ENCODE data around the gene MAOB.

The MAOB gene

DNA sequence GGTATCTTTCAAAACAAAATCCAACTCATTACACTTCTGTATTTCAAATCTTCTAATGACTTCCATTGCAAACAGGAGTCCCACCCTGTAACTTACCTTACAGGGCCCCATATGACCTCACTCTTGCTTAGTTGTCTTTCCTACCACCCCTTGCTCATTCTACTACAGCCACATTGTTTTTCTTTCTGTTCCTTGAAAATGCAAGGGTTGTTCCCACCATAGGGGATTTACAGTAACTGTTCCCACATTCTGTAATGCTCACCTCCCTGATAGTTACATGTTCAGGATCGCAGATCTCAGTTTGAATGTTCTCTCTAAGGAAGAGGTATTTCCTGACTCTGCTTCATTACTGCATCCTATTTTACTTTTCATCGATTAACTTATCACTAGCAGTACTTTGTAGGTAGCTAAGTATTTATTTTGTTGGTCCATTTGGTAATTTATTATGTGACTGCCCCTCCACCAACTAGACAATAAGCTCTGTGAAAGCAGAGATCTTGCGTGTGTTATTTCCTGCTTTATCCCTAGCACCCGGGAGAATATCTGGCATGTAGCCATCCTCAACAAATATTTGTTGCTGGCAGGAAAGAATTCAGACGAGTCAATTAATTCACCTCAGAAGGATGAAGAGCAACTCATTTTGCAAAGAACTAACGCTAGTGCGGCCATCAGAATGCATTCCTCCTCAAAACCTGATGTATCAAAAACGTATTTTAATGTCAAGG is 21.4 kb downstream of the MAOB start:
- DNase-seq (ENCODE audit: low spot score), result peak; percentile 36

DNA sequence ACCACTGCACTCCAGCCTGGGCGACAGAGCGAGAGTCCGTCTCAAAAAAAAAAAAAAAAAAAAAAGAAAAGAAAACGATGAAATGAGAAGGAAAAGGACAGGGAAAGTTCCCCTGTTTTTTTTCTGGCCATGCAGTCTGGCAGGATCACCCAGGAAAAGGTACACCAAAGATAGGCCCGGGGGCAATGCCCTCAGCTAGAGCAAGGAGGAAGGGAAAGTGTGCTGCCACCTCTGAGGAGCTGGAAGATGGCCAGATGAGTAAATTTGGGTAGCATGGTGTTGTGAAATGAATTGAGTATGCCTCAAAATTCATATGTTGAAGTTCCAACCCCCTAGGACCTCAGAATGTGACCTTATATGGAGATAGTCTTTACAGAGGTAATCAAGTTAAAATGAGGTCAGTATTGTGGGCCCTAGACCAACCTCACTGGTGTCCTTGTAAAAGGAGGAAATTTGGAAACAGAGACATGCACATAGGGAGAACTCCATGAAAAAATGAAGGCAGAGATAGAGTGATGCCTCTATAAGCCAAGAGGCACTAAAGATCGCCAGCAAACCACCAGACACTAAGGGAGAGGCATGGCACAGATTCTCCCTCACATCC is 28.9 kb downstream of the MAOB start:
- no peak for DNase-seq (ENCODE audit: low spot score)

DNA sequence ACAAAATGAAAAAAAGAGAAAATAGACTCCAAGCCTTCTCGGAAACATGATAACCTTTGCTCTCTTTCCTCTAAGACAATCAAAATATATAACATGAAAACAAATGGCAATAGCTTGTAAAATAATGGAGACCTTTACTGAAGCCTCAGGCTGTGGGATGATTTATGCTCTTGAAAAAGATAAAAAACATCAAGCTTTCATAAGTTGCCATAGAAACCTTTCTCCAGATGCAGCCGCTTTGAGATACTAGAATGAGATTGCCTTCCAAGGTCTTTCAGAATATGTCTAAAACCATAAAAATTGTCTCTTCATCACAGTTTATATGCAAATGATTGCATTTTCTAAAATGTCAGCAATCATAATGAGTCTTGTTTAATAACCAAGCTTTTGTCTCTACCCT is 31.6 kb downstream of the MAOB start:
- no peak for DNase-seq (ENCODE audit: low spot score)

DNA sequence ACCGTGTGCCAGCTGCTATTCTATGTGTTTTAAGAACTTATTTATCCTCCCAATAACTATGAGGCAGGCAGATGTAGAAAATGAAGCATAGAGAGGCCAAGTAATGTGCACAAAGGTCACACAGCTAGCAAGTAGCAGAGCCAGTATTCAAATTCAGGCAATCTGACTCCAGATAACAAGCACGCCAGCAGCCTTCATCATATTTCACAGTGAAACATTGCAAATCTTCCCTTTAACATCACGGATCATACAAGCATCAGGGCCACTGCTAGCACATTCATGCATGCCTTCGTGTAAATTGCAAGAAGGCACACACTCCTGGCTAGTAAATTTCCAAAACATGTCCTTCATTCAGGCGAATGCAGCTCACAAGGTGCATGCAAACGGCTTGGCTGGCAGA is 33.1 kb downstream of the MAOB start:
- no peak for DNase-seq (ENCODE audit: low spot score)

DNA sequence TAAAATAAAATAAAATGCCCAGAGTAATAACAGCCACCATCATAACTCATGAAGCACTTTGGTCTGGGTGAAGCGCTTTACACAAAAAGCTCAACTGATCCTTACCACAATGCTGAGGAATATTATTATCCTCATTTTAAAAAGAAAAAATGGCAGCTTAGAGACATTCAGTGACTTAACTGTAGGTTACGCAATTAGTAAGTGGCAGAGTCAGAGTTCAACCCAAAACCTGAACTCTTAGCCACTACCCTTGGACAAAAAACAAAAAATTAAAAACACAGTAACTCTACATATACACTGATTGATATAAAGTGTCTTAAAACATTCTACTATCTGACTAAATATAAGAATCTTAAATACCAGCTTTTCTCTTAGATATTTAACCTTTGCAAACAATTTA is 34.9 kb downstream of the MAOB start:
- no peak for DNase-seq (ENCODE audit: low spot score)

DNA sequence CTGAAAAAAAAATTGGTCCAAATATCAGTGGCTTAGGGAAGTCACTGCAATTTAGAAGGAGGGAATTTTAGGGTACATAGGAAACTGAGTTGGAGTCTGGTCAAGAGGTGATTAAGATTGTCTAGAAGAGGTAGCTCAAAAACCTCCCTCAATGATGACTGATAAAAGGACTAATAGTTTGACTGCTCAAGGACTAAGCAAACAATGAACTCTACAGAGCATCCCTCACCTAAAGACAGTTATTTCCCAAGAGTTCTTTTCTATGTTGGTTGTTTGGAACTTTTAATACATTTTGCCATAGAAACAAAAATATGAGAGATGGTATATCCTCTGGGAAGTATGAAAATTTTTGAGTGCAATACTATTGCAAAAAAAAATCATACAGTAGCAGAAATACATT is 35.7 kb downstream of the MAOB start:
- DNase-seq (ENCODE audit: low spot score), result no peak

DNA sequence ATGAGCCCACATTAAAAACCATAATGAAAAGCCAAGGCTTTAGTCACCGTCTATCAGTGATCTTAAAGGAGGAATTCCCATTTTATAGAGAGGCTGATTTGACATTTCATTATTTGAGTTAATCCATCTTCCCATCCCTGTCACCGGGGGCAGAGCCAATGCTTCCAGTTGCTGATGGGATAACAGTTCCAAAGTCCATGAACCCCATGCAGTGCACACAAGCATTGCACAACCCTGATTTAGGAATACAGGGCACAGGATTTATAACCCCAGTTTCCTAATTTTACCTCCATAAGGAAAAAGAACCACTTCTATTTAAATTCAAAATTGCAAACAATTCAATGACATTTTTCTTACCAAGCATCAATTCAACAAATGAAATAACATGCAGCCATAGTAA is 36.5 kb downstream of the MAOB start:
- no peak for DNase-seq (ENCODE audit: low spot score)

DNA sequence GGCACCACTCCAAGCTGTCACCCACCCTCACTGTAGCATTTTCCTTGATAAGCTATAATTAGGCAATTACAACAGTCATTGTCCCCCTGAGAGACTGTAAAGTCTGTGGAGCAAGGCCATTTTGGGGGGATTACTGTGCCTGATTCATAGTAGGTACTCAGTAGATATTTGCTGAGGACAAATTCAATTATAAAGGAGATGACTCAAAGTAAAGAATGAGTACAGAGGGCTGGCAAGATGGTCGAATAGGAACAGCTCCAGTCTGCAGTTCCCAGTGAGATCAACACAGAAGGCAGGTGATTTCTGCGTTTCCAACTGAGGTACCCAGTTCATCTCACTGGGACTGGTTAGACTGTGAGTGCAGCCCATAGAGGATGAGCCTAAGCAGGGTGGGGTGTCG is 42.0 kb downstream of the MAOB start:
- DNase-seq (ENCODE audit: low spot score), result no peak

DNA sequence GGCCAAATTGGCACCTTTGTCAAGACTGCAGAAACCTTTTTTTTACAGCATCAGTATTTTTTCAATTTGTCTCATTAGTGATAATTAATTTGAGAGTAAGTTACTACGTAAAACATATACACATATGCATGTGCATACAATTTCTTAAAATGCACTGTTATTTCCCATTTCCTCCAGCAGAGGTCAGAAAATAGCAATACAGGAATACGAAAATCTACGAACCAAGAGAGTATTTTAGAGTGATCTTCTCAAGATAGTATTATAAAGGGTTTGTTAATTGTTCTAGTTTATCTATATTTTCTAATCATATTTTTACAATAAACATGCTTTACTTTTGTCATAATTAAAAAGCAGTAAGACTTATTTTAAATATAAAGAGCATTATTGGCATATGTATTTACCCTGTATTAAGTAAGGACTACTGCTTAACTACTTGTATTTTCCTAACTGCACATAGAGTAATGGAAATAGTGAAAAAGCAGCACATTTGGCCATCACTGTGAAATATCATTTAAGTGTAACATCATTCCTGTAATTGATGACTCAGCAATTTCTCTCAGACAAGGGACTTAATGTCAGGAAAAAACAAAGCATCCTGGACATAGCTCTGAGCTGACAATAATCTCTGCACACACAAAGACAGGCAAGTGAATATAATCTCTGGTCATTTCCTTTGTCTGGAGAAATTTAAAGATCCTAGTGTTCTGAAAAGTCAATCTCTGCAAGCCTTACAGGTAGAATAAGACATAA is 45.6 kb downstream of the MAOB start:
- peak; percentile 48 for DNase-seq (ENCODE audit: low spot score)

DNA sequence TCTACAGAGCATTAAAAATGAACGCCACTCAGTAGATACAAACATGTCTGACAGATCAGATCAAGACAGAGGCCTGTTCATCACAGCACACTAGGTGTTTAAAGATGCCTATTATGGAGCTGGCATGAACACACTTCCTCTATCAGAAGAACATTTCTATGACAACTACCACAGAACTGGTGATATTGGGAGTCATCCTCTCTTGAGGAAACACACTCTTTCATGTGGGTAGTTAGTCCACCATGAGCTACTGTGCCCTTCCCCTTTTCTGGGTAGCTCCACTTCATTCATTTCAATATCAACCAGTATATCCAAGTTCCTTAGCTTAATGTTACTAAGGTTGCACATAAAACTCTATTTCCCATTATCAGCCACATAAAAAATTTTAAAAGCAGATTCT is 46.7 kb downstream of the MAOB start:
- no peak for DNase-seq (ENCODE audit: low spot score)

DNA sequence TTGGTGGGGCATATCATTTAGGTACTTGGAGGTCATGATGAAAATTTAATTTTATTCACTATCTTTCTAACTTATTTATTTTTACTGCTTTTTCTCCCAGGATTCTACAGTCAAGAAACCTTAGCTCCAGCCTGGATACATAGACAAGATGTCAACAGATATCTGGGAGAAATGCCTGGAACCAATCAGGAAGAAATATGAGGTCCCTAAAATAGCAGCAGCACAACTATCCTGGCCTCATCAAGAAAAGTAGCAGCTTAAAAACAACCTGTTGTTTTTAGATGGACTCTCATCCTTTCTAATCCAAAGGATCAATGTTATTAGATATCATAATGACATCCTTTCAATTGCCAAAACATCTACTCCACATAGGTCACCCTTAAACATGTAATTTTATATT is 54.5 kb downstream of the MAOB start:
- no peak for DNase-seq (ENCODE audit: low spot score)

DNA sequence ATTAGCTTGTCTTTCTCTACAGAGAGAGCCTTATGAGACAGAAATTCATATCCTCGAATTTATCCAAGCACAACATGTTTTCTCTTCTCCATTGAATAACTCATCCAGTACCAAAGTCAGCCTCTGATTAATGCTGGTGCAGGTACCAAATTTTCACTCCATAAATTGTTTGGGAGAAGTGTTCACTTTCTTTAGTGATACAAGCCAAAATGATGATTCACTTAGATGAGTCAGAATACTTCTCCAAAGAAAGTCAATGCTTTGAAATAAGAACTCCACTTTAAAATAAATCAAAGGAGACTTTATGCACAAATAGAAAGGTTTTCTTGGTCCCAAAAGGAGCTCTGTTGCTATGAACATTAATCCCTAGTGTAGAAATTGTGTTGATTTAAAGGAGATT is 60.2 kb downstream of the MAOB start:
- no peak for DNase-seq (ENCODE audit: low spot score)

DNA sequence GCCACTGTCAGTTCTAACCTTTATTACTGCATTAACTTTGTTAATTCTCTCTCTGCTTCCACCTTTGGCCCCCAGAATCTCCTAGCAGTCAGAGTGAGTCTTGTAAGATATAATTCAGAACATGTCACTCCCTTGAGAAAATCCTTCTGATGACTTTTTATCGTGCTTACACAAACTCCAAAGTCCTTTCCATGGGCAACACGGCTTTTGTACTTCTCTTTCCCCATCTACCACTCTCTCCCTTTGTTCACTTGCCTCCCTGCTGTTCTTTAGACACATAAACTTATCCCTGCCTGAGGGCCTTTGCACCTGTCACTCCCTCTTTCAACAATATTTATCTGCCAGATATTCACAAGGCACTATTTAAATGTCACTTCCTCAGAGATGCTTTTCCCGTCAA is 64.8 kb downstream of the MAOB start:
- no peak for DNase-seq (ENCODE audit: low spot score)

DNA sequence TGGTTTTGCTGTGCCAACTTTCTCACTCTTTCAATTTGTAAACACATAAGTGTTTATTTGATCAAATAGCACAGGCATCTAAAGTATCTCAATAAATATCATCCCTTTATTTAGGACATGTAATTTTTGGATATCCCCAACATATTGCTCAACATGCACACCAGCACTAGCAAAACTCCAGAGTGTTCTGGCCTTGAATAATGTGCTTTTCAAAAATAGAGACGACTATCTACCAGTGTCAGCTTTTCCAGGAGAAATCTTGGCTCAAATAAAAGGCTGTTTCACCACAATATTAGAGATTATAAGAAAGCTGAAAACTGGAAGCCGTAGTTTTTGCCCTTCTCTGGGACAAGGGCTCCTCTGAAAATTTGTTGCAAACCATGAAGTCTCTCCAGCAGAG is 67.0 kb downstream of the MAOB start:
- DNase-seq (ENCODE audit: low spot score), result no peak

DNA sequence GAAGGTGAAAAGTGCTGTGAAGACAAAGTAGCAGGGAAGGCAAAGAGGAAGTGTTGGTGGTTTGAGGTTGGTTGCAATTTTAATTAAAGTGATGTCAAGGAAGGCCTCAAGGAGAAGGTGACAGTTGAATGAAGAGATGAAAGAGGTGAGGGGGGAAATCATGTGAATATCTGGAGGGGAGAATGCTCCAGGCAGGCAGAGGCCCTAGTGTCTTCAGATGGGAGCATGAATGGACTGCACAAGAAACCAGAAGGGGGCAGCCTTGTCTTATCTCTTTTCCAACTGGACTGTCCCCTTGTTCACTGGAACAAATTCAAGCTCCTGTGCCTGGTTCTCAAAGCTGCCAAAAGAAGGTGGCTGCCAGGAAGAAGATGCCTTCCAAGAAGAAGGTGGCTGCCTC is 68.4 kb downstream of the MAOB start:
- no peak for DNase-seq (ENCODE audit: low spot score)

DNA sequence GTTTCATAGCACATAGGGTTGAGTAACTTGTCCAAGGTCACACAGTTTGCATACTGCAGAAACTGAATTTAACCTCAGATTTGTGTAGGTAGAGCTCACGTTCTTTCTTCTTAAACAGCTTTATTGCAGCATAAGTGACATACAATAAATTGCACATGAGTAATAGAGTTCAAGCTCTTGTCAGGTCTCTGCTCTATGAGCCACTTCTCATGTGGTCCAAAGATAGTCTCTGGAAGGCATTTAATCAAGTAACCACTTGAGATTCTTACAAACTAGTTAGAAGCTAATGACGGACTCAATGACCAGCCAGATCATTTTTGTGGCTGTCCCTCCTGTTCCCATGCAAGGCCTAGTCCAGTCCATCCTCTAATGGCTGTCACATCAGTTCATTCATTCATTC is 68.9 kb downstream of the MAOB start:
- DNase-seq (ENCODE audit: low spot score), result no peak

DNA sequence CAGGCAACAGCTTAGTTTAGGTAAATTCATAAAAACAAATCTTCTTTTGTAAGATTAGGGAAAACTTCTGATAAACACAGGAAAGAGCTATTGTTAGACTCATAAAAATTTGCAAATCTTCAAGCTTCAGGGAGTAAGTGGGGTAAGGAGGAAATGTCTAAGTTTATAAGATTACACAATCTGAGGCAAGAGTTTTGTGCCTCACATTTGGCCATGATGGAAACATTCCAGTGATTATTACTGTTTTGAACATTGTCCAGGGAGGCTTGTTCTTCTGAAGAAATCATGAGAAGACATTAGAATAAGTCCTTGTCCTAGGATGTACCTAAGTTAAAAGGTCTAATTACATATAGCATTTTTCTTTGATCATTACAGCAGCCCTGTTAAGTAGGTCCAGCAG is 72.8 kb downstream of the MAOB start:
- no peak for DNase-seq (ENCODE audit: low spot score)

DNA sequence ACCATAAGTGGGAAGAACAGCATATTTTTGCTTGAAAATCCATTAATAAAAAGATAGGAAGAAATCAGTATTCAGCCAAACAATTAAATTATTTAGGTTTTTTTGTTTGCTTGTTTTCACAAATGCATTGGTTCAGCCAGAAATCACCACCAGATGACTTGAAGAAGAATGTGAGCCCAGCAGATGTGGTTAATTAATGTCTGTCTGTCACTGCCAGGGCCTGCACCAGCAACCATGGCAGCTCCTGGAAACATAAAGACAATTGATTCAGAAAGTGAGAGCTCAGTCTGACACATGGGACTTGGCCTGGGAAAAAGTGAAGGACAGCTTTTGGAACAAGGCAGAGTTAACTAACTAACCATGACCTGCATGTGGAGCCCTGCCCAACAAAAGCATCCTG is 74.0 kb downstream of the MAOB start:
- DNase-seq (ENCODE audit: low spot score), result no peak

DNA sequence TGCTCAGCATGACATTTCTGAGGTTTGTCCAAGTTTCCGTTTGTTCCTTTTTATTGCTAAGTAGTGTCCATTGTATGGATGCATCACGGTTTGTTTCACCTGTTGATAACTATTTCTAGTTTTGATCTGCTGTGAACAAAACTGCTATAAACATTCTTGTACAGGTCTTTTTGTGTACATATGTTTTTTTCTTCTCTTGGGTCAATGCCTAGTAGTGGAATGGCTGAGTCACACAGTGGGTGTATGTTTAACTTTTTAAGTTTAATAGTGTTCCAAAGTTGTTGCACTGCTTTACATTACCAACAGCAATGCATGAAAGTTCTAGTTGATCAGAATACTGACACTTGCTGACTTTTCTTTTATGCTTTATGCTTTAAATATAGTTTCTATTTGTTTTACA is 76.7 kb downstream of the MAOB start:
- DNase-seq (ENCODE audit: low spot score), result no peak

DNA sequence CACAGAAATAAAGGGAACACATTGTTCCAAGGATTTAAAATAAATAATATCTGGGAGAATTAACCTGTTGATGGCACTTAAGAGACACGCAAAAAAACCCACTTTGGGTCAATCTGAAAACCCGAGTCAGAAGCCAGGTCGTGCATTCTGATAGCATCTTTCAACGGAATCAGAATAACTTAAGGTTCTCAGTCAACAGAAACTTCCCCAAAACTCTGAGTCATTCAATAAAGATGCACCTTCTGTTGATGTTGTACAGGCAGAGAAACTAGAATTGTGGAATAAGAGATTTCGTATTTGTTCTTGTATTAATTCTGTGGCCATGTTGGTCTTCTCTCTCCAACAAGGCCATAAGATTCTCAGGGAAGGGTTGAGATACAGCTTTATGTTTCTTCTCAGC is 78.2 kb downstream of the MAOB start:
- DNase-seq (ENCODE audit: low spot score), result no peak

DNA sequence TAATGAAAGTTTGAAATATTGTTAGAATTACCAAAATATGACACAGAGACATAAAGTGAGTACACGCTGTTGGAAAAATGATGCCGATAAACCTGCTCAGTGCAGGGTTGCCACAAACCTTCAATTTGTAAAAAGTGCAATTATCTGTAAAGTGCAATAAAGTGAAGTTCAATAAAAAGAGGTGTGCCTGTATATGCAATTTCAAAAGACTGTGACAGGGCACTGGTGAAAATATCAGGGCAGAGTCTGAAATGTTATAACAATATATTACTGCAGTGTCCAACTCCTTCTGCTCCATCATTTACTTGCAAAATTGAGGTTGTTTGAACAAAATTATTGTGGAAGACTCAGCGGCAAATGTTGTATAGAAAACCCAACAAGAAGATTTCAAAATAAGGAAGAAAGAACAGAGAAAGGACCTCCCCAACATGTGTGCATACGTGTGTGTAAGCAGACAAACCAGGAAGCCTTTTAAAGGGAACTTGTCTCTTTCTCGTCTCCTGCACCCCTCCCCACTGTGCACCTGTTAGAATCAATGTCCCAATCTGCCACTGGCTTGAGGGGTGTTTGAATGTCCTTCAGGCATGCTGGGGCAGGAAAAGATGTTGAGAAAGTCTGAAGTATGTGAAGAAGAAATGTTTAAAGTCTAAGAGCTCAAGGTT is 96.2 kb downstream of the MAOB start:
- no peak for DNase-seq (ENCODE audit: low spot score)

DNA sequence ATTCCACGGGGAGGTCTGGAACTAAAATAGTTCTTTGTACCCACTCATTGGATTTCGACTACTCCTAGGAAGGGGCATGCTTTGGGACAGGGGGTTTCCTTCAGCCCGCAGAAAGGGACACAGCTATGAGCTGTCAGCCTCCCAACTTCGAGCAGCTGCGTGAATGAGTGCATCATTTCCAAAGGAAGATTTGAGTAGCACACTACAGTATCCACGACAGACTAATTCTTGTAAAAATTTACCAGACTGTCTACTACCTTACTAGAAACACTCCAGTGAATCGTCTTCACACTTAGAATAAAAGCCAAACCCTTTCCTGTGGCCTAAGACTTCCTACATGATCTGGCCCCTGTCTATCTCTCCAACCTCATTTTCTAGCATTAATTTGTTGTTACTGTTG is 124.2 kb downstream of the MAOB start:
- no peak for DNase-seq (ENCODE audit: low spot score)

DNA sequence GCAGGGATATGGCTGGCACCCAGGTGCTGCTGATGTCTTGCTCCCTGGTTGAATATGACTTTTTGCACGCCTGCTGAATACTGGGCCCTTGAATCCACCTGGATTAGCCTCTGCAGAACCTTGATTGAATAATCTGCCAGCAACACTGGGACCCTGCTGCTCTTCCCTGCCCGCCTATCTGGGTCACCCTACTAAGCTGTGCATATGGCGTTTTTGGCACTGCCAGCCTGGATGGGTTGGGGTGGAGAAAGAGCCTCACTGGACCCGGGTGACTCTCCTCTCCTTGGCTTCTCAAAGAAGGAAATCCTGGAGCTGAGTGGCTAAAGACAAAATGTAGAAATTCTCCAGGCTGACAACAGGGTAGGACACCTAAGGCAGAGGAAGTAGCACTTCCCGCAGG is 126.2 kb downstream of the MAOB start:
- DNase-seq (ENCODE audit: low spot score), result no peak
